ENCODE measurements around the gene SMCR8.

GRCh38 chr17:18360518-18360917 is 45.4 kb downstream of the SMCR8 start:
- TF ChIP-seq CTCF (IDR thresholded peaks at IDR 0.05) (no peak), POLR2A (IDR thresholded peaks at IDR 0.05) (no peak)
